ENCODE measurements around the gene TNS1. TPM values are rescaled to one million over a fixed set of nuclear protein-coding genes. Genes with fewer than 3 reads are reported as not detected.

TNS1 gene
- total and polyA plus RNA-seq, 9 of the 15 experiments (the other 6 are each of a cell fraction or from before 2014, with no cell fraction given) = 0.13 to 2.7 (median 0.77) TPM

GRCh38 chr2:217919781-217920351 is 82.9 kb downstream of the TNS1 start:
- no peak overlapping the region for H3K27ac ChIP-seq (ENCODE audit: extremely low read depth, low read depth, low read length)
- no peak overlapping the region for H3K9ac ChIP-seq (ENCODE audit: insufficient read depth in 1 of 2, low read depth in 2 of 2, low read length in 2 of 2)
- TF ChIP-seq CHD1 (IDR thresholded peaks at IDR 0.05; ENCODE audit: low read length) = no peak
- TF ChIP-seq ZBTB17 (CRISPR knock-in tag; IDR thresholded peaks at IDR 0.05) = no peak
- TF ChIP-seq SIRT6 (IDR thresholded peaks at IDR 0.05; ENCODE audit: low read depth, low read length) = no peak
- TF ChIP-seq RAD51 (IDR thresholded peaks at IDR 0.05; ENCODE audit: borderline replicate concordance, low read depth) = no peak
- TF ChIP-seq PURB (CRISPR knock-in tag; IDR thresholded peaks at IDR 0.05; ENCODE audit: low read depth) = no peak
- TF ChIP-seq JUNB (CRISPR knock-in tag; conservative IDR thresholded peaks at IDR 0.05) = no peak
- TF ChIP-seq NR4A1 (CRISPR knock-in tag; IDR thresholded peaks at IDR 0.05) = no peak
- no peak for TF ChIP-seq NR4A1 (tag; IDR thresholded peaks at IDR 0.05)
- TF ChIP-seq, protein P1, sequence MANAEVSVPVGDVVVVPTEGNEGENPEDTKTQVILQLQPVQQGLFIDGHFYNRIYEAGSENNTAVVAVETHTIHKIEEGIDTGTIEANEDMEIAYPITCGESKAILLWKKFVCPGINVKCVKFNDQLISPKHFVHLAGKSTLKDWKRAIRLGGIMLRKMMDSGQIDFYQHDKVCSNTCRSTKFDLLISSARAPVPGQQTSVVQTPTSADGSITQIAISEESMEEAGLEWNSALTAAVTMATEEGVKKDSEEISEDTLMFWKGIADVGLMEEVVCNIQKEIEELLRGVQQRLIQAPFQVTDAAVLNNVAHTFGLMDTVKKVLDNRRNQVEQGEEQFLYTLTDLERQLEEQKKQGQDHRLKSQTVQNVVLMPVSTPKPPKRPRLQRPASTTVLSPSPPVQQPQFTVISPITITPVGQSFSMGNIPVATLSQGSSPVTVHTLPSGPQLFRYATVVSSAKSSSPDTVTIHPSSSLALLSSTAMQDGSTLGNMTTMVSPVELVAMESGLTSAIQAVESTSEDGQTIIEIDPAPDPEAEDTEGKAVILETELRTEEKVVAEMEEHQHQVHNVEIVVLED (CRISPR knock-in tag; IDR thresholded peaks at IDR 0.05) = no peak
- TF ChIP-seq SPI1 (IDR thresholded peaks at IDR 0.05; ENCODE audit: borderline replicate concordance, low read depth, low read length) = no peak
- TF ChIP-seq SAP30 (IDR thresholded peaks at IDR 0.05; ENCODE audit: borderline replicate concordance, insufficient read depth, low read depth, low read length, poor library complexity, severe bottlenecking) = no peak
- TF ChIP-seq ZNF445 (CRISPR knock-in tag; IDR thresholded peaks at IDR 0.05; ENCODE audit: low read depth) = no peak
- WGBS (ENCODE audit: insufficient coverage, low coverage, missing lambda C conversion rate) = 2% methylated on average over 7 of the region's 13 CpGs
- ChIA-PET POLR2A (no interaction called here), CTCF (ENCODE audit: low intra/inter-chr PET ratio) (no interaction called here)
- DNase-seq (ENCODE audit: extremely low read depth in 1 of 4, low spot score in 3 of 4) = no peak
- FAIRE-seq = no peak
- H3K4me1 ChIP-seq (replicated peaks in 1 of 2; ENCODE audit: control insufficient read depth in 2 of 2, insufficient read depth in 2 of 2, low read length in 2 of 2) = no peaks in the 10 kb centered on the region; a peak in 1 of 5 replicates
- H2AFZ ChIP-seq (ENCODE audit: low read depth, low read length) = no peak overlapping the region
- BruUV-seq (replicated peaks) = no TSS peak
- H3K9me3 ChIP-seq (replicated peaks; ENCODE audit: control insufficient read depth, insufficient read depth, low read depth, low read length) = no peaks in the 10 kb centered on the region
- H3K79me2 ChIP-seq (ENCODE audit: control insufficient read depth, insufficient read depth, low read length) = no peaks in the 10 kb centered on the region
- ATAC-seq = no peak
- peaks cover 5 to 55% of the 10 kb centered on the region in 2 experiments; a peak in 4 of 5 replicates for H3K27me3 ChIP-seq (ENCODE audit: control insufficient read depth in 2 of 2, insufficient read depth in 2 of 2, low read length in 2 of 2)
- in situ Hi-C loops (cut with MboI) (no loop called here), intact Hi-C loops (cut with micrococcal nuclease) (loop anchor here (10.0 kb wide), 2 partner anchors 65 to 145 kb away; partner anchors contain the start of gene RUFY4)
- H4K20me1 ChIP-seq (replicated peaks; ENCODE audit: control insufficient read depth, insufficient read depth, low read length) = peaks cover 6% of the 10 kb centered on the region; the same call in 1 of the 2 replicates
- H3K4me2 ChIP-seq (ENCODE audit: insufficient read depth, low read length) = no peak overlapping the region
- H3K36me3 ChIP-seq (ENCODE audit: control insufficient read depth, insufficient read depth, low read length) = no peaks in the 10 kb centered on the region
- no peak overlapping the region for H3K4me3 ChIP-seq
- no peaks in the 10 kb centered on the region for H3K9me1 ChIP-seq (ENCODE audit: control insufficient read depth, insufficient read depth, low read length)

All from K562 (cell line).